Measurements from ENCODE around the gene LMBR1L.

LMBR1L gene

DNA sequence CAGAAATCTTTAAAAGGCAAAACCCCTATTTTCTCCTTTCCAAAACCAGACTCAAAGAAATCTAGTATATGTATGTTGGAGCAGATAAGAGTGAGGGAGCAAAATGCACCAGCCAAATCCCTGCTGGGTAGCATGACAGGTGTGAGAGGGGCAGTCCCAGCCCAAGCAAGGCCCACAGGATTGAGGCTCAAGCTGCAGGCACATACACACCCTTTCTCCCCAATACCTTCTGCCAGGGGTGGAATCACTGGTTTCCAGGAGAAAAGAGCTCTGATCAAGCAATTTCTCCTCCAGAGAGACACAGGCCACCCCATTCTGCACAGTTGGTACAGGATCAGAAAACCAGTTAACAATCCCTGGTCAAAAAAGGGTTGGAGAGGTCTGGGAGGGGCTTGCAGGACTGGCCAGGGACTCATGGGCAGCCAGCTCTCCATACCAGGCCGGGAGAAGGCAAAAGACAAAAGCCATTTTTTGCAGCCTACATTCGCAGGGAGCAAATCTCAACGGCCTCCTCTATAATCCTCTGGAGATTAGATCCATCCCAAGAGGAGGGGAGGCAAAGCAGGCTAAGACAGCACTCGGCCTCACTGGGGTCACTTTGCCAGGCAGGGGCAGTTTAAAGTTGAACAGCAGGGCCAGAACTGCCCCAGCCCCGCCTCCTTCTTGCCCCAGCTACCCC, 52.1 kb downstream of the LMBR1L start:
- DNase-seq (ENCODE audit: extremely low spot score), result no peak
- CTCF ChIA-PET, result interaction anchor here (0.6 to 3.3 kb wide), 10 partner anchors 11 to 72 kb away, joined by 3 to 15 read pairs (median 4); partner anchors contain the start of gene RHEBL1
- POLR2A ChIA-PET, result interaction anchor here (0.6 to 1.0 kb wide), 5 partner anchors 15 to 72 kb away, joined by 3 to 4 read pairs (median 3); no protein-coding TSS in a partner anchor
- TF ChIP-seq, protein P1, sequence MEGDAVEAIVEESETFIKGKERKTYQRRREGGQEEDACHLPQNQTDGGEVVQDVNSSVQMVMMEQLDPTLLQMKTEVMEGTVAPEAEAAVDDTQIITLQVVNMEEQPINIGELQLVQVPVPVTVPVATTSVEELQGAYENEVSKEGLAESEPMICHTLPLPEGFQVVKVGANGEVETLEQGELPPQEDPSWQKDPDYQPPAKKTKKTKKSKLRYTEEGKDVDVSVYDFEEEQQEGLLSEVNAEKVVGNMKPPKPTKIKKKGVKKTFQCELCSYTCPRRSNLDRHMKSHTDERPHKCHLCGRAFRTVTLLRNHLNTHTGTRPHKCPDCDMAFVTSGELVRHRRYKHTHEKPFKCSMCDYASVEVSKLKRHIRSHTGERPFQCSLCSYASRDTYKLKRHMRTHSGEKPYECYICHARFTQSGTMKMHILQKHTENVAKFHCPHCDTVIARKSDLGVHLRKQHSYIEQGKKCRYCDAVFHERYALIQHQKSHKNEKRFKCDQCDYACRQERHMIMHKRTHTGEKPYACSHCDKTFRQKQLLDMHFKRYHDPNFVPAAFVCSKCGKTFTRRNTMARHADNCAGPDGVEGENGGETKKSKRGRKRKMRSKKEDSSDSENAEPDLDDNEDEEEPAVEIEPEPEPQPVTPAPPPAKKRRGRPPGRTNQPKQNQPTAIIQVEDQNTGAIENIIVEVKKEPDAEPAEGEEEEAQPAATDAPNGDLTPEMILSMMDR (IDR thresholded peaks at IDR 0.05; ENCODE audit: control extremely low read depth, extremely low read depth, low read depth, missing control alignments), result no peak

GRCh38 chr12:49057888-49058287, 52.8 kb downstream of the LMBR1L start:
- ChIA-PET POLR2A (interaction anchor here (0.6 to 1.0 kb wide), 3 partner anchors 14 to 511 kb away, joined by 3 read pairs; no protein-coding TSS in a partner anchor), CTCF (interaction anchor here (1.0 to 3.3 kb wide), 10 partner anchors 14 to 73 kb away, joined by 3 to 15 read pairs (median 4); no protein-coding TSS in a partner anchor)
- no peak for DNase-seq (ENCODE audit: extremely low spot score)
- TF ChIP-seq, protein P1 (IDR thresholded peaks at IDR 0.05; ENCODE audit: control extremely low read depth, extremely low read depth, low read depth, missing control alignments), result no peak

- POLR2A ChIA-PET, result interaction anchor here (0.7 to 1.3 kb wide), 3 partner anchors 8 to 75 kb away, joined by 3 to 4 read pairs (median 3); partner anchors contain the start of gene TUBA1B
- peak; percentile 86 for DNase-seq (ENCODE audit: extremely low spot score)
- CTCF ChIA-PET, result interaction anchor here (1.1 to 4.0 kb wide), 8 partner anchors 8 to 59 kb away, joined by 3 to 30 read pairs (median 5); no protein-coding TSS in a partner anchor
- TF ChIP-seq, protein P1 (IDR thresholded peaks at IDR 0.05; ENCODE audit: control extremely low read depth, extremely low read depth, low read depth, missing control alignments), result no peak
These were observed 54.5 kb downstream of the LMBR1L start for GRCh38 chr12:49055978-49056754.

GRCh38 chr12:49055092-49055491, 55.6 kb downstream of the LMBR1L start:
- POLR2A ChIA-PET, result interaction anchor here (1.3 kb wide), 1 partner anchor 9 kb away, joined by 4 read pairs; no protein-coding TSS in a partner anchor
- no peak for DNase-seq (ENCODE audit: extremely low spot score)
- TF ChIP-seq, protein P1 (IDR thresholded peaks at IDR 0.05; ENCODE audit: control extremely low read depth, extremely low read depth, low read depth, missing control alignments), result no peak
- CTCF ChIA-PET, result interaction anchor here (1.1 to 4.0 kb wide), 5 partner anchors 9 to 58 kb away, joined by 3 to 30 read pairs (median 4); no protein-coding TSS in a partner anchor

- TF ChIP-seq, protein P1 (IDR thresholded peaks at IDR 0.05; ENCODE audit: control extremely low read depth, extremely low read depth, low read depth, missing control alignments), result no peak
- POLR2A ChIA-PET, result interaction anchor here (1.3 kb wide), 1 partner anchor 9 kb away, joined by 4 read pairs; no protein-coding TSS in a partner anchor
- DNase-seq (ENCODE audit: extremely low spot score), result no peak
- CTCF ChIA-PET, result interaction anchor here (1.1 to 4.0 kb wide), 4 partner anchors 9 to 40 kb away, joined by 3 to 30 read pairs (median 6); no protein-coding TSS in a partner anchor
These were observed 56.1 kb downstream of the LMBR1L start for GRCh38 chr12:49054524-49054923.

DNA sequence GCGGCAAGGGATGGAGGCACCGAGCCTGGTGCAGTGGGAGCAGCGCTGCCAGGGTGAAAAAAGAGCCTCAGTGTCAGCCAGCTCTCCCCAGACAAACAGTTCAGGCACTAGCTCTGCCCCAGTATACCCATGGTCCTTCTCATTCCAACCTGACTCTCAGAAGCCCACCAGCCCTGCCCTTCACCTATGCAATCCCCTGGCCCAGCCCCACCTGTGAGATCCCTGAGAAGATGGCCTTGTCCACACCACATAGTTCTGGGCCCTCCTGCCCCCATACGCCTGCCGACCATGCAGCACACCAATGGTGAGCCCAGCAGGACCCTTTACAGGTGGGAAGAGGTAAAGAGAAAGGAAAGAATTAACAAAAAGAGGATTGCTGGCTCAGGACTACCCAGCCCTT, 56.6 kb downstream of the LMBR1L start:
- TF ChIP-seq, protein P1 (IDR thresholded peaks at IDR 0.05; ENCODE audit: control extremely low read depth, extremely low read depth, low read depth, missing control alignments), result no peak
- CTCF ChIA-PET, result interaction anchor here (1.1 to 4.0 kb wide), 2 partner anchors 9 to 10 kb away, joined by 4 to 30 read pairs; no protein-coding TSS in a partner anchor
- POLR2A ChIA-PET, result no interaction called here
- no peak for DNase-seq (ENCODE audit: extremely low spot score)

All from GM10248 (cell line).